Large intestine (tissue), 3 donors: ENCODE measurements around the gene PMVK. TPM values are rescaled to one million over a fixed set of nuclear protein-coding genes. Genes with fewer than 3 reads are reported as not detected.

ENCODE experiments used
- DNase-seq, 2 donors: peaks; one replicate each; pipeline versions ENCODE4 v3.0.0 to v3.0.0-alpha.2; 2013
- H3K27ac ChIP-seq: one replicate; pipeline ENCODE4 v1.5.1; 2013; ENCODE audit warnings: low read length
- H3K27me3 ChIP-seq: 2 replicates; pipeline ENCODE4 v1.6.1; 2013; ENCODE audit warnings: low read length; ENCODE audit not compliant: control insufficient read depth, insufficient read depth
- H3K36me3 ChIP-seq: 2 replicates; pipeline ENCODE4 v1.6.1; 2013; ENCODE audit warnings: low read length; ENCODE audit not compliant: control insufficient read depth, insufficient read depth
- H3K4me1 ChIP-seq: one replicate; pipeline ENCODE4 v1.6.1; 2013; ENCODE audit warnings: low read length; ENCODE audit not compliant: control insufficient read depth, insufficient read depth
- H3K4me3 ChIP-seq: one replicate; pipeline ENCODE4 v1.5.1; 2013; ENCODE audit warnings: low read length
- H3K9me3 ChIP-seq: one replicate; pipeline ENCODE4 v1.6.1; 2013; ENCODE audit warnings: mild to moderate bottlenecking, low read depth, low read length, moderate library complexity; ENCODE audit not compliant: control insufficient read depth
- WGBS: methylation state at CpG from one replicate; pipeline ENCODE4 v1.1.5; 2013; ENCODE audit warnings: low lambda C conversion rate; ENCODE audit not compliant: insufficient coverage; 5-methylcytosine and 5-hydroxymethylcytosine counted together
- polyA plus RNA-seq: library from polyadenylated mRNA; unstranded; fragments of 120-200 nt; gene quantifications from one replicate; pipeline ENCODE4 v1.2.1, GENCODE V29; 2013

Gene PMVK
- polyA plus RNA-seq, 1 donor: 40.4 TPM

DNA sequence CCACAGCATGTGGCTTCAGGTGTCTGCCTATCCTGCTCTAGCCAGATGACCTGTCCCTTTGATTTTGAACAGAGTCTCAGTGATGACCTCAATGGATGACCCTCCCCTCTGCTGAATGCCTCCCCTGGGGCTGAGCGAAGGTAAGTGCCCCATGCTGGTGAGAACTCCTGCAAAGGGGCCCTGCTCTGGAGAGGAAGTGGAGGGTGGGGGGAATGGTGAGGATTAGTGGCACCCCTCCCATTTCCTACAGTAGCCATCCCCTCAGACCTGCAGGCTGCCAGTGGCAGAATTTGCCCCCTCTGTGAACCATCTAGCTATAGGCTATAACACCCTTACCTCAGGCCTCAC is 3.7 kb upstream of the PMVK start:
- Histone ChIP-seq H3K4me3 (no peak overlapping the region), H3K9me3 (no peaks in the 10 kb centered on the region), H3K27ac (no peak overlapping the region), H3K27me3 (no peaks in the 10 kb centered on the region), H3K4me1 (peaks cover 49% of the 10 kb centered on the region), H3K36me3 (peaks cover 2% of the 10 kb centered on the region)
- no CpG with 5 or more reads among the region's 1 CpG for WGBS
- no peak for DNase-seq

DNA sequence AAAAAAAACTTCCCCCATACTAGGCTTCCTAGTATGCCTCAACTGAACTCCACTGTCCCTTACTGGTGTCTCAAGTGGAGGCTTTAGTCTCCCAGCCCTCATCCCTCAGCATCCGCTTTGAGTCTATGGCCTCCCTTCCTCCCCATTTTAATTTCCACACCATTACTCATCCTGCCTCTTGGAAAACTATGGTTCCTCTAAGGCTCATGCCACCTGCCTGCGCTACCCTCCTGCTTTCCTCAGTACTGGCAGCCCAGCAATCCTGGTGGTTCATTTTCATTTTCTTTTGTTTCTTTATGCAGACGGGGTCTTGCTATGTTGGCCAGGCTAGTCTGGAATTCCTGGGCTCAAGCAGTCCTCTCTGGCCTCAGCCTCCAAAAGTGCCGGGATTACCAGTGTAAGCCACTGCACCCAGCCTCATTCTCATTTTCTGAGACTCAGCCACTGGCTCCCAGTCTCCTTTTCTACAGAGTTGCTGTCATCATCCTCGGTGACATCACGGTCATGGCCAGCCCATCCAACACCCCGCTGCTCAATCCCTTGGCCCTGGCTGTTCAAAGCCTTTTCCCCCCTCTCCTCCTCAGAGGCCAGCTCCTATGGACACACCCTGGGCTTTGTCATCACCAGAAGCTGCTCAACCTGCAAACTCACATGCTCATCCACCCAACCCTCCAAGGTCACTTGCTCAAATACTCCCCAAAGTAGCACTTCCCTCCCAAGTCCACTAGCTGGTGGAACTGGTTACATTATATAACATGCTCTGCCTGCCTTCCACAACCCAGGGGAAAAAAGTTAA is 2.3 kb upstream of the PMVK start:
- H3K27me3 ChIP-seq: no peaks in the 10 kb centered on the region
- WGBS: 100% methylated on average over 2 of the region's 7 CpGs
- H3K9me3 ChIP-seq: no peaks in the 10 kb centered on the region
- H3K36me3 ChIP-seq: no peaks in the 10 kb centered on the region
- no peak for DNase-seq
- H3K4me3 ChIP-seq: no peak overlapping the region
- no peak overlapping the region for H3K27ac ChIP-seq
- H3K4me1 ChIP-seq: peaks cover 36% of the 10 kb centered on the region

DNA sequence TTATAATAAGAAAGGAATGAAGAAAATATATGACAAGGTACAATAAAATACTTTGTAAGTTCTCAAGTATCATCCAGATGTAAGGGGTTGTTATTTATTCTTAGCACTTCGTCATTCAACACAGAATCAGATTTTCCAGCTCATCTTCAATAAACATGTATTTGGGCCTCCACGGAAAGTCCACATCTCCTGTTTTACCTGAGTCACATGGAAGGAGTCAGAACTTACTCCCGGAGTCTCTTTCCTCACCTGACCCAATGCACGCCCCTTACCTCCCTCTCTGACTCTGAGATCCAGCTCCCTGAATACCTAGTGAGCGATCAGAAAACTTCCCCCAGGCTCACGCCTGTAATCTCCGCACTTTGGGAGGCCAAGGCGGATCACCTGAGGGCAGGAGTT is 1.5 kb upstream of the PMVK start:
- Histone ChIP-seq H3K9me3 (no peaks in the 10 kb centered on the region), H3K4me3 (peak overlapping the region; percentile 74), H3K27me3 (no peaks in the 10 kb centered on the region), H3K27ac (peak overlapping the region; percentile 99), H3K4me1 (peaks cover 31% of the 10 kb centered on the region), H3K36me3 (no peaks in the 10 kb centered on the region)
- DNase-seq: no peak
- no CpG with 5 or more reads among the region's 8 CpGs for WGBS

DNA sequence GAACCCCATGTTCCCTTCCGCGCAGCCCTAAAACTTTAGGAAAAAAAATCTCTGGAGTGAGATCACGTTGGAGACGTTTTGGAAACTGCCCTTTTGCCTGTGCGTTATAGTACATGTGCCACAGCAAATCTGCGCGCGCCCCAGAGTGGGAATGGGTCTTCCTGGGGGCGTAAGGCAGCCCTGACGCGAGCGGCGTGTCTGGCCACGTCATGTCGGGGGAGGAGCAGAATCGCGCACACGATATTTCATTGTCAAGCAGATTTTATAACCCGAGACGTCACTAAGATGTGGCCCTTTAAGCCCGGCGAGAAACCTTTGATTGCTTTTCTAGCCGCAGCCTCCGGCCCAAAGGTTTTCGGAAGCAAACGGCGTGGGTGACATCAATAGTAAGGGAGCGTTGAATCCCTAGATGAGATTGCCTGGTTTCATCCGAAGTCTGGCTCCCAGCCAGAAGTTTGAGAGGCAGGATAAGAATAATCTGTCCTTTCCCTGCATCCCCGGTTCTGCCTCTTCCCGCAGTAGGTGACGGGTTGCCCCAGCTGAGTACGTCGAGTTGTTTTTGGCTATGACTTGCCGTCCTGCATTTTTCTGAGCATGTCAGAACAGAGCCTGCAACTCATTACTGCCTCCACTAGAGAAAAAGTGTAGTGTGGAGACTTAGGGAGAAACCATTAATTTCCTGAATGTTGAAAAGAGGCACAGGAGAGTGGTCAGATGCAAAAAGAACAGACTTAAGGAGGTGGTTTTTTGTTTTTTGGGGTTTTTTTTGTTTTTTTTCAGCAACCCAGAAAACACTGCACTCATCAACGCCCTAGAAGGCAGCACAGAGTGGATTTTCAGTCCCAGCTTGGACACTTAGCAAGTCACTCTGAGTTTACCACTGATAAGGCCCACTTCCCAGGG is 817 bp upstream of the PMVK start:
- no CpG with 5 or more reads among the region's 36 CpGs for WGBS
- Histone ChIP-seq H3K4me3 (peak overlapping the region; percentile 74), H3K4me1 (peaks cover 34% of the 10 kb centered on the region), H3K9me3 (no peaks in the 10 kb centered on the region), H3K27me3 (no peaks in the 10 kb centered on the region), H3K27ac (peak overlapping the region; percentile 99), H3K36me3 (no peaks in the 10 kb centered on the region)
- DNase-seq: peak; percentile 96 to 97

DNA sequence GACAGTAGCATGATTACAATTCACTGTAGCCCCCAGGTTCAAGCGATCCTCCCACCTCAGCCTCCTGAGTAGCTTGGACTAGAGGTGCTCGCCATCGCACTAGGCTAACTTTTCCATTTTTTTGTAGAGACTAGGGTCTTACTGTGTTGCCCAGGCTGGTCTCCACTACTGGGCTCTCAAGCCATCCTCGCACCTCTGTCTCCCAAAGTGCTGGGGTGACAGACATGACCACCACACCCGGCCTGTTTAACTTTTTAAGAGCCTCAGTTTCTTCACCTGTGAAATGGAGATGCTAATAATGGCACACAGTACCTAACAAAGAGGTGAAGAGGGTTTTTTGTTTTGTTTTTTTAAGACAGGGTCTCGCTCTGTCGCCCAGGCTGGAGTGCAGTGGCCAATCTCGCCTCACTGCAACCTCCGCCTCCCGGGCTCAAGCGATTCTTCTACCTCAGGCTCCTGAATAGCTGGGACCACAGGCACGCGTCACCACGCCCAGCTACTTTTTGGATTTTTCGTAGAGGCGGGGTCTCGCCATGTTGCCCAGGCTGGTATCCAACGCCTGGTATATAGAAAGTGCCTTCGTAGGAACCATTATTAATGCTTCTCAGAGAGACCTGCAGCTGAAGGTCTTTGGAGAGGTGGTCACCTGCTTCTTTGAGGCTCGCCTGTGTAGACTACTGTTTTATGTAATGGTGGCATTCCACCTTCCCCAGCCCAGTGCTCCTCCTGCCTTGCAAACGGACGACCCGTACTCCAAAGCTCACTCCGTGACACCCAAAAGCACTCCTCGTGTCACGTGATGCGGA is 567 bp downstream of the PMVK start:
- DNase-seq: no peak
- H3K27ac ChIP-seq: peak overlapping the region; percentile 99

DNA sequence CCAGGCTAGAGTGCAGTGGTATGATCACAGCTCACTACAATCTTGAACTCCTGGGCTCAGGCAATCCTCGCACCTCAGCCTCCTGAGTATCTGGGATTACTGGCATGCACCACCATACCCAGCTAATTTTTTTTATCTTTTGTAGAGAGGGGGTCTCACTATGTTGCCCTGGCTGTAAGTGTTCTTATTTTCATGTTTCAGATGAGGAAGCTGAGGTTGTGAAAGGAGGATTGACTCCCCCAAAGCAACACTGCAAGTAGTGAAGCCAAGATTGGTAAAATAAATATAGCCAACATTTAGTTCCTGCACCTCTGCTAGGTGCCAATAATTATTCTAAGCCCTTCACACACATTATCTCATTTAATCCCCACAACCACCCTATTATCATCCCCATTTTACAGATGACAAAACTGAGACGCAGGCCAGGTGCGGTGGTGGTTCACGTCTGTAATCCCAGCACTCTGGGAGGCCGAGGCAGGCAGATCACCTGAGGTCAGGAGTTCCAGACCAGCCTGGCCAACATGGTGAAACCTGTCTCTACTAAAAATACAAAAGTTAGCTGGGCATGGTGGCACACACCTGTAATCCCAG is 2.1 kb downstream of the PMVK start:
- Histone ChIP-seq H3K4me1 (peaks cover 37% of the 10 kb centered on the region), H3K4me3 (no peak overlapping the region), H3K36me3 (peaks cover 8% of the 10 kb centered on the region), H3K9me3 (no peaks in the 10 kb centered on the region), H3K27ac (no peak overlapping the region), H3K27me3 (no peaks in the 10 kb centered on the region)
- DNase-seq: no peak
- WGBS: no CpG with 5 or more reads among the region's 5 CpGs

More for the DNA sequence above, 567 bp downstream of the PMVK start:
- Histone ChIP-seq H3K36me3 (no peaks in the 10 kb centered on the region), H3K9me3 (no peaks in the 10 kb centered on the region), H3K4me1 (peaks cover 35% of the 10 kb centered on the region), H3K4me3 (peak overlapping the region; percentile 74), H3K27me3 (no peaks in the 10 kb centered on the region)
- no CpG with 5 or more reads among the region's 27 CpGs for WGBS

GRCh38 chr1:154931940-154932487 is 4.5 kb downstream of the PMVK start:
- Histone ChIP-seq H3K4me1 (peaks cover 27% of the 10 kb centered on the region), H3K27me3 (no peaks in the 10 kb centered on the region), H3K27ac (peak overlapping the region; percentile 93), H3K4me3 (no peak overlapping the region), H3K36me3 (peaks cover 22% of the 10 kb centered on the region), H3K9me3 (no peaks in the 10 kb centered on the region)
- peak; percentile 92 to 98 for DNase-seq
- no CpG with 5 or more reads among the region's 11 CpGs for WGBS

- no peak for DNase-seq
- Histone ChIP-seq H3K4me3 (no peak overlapping the region), H3K27me3 (no peaks in the 10 kb centered on the region), H3K4me1 (peaks cover 4% of the 10 kb centered on the region), H3K9me3 (no peaks in the 10 kb centered on the region), H3K36me3 (peaks cover 63% of the 10 kb centered on the region), H3K27ac (no peak overlapping the region)
- WGBS: no CpG with 5 or more reads among the region's 13 CpGs
Measured at GRCh38 chr1:154926201-154926600, 10.3 kb downstream of the PMVK start.

- no peak overlapping the region for H3K4me3 ChIP-seq
- no CpG with 5 or more reads among the region's 3 CpGs for WGBS
- no peaks in the 10 kb centered on the region for H3K4me1 ChIP-seq
- peaks cover 60% of the 10 kb centered on the region for H3K36me3 ChIP-seq
- H3K27me3 ChIP-seq: no peaks in the 10 kb centered on the region
- no peak for DNase-seq
- no peaks in the 10 kb centered on the region for H3K9me3 ChIP-seq
- H3K27ac ChIP-seq: no peak overlapping the region
Measured at GRCh38 chr1:154925335-154926170, 11.0 kb downstream of the PMVK start.
